HG02588 (cell line): ENCODE results near the gene CES2.
"Not testable (repeated sequence)": the region's sequence is repeated elsewhere in the genome, so short reads cannot be mapped to it uniquely, and the experiment has no call there.

ENCODE experiments used
- ATAC-seq: cut with Tn5 transposase; IDR thresholded peaks from one replicate; pipeline ENCODE4 v1.9.1; 2021; ENCODE audit warnings: mild to moderate bottlenecking, moderate library complexity; ENCODE audit not compliant: unreplicated experiment

The CES2 gene

DNA sequence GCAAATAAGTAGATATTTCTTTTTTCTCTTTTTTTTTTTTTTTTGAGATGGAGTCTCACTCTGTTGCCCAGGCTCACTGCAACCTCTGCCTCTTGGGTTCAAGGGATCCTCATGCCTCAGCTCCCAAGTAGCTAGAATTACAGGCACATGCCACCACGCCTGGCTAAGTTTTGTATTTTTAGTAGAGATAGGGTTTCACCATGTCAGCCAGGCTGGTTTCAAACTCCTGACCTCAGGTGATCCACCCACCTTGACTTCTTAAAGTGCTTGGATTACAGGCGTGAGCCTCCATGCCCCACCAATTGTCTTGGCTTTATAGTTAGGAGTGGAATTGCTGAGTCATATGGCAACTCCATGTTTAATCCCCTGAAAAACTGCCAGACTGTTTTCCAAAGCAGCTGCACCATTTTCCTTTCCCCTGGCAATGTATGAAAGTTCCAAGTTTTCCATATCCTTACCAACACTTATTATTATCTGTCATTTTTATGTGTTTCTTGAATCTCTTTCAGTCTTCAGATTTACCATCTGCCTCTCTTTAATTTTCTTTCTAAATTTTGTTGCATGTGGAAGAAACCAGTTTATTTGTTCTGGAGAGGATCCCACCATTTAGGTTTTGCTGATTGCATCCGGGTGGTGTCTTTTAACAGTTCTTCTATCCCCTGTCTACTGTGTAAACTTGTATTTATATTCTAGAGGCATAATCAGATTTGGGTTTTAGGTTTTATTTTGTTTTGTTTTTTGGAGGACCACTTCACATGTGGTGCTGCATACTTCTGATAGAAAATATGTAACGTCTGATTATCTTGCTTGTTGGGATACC lies 15.9 kb downstream of the CES2 start:
- no peak for ATAC-seq

DNA sequence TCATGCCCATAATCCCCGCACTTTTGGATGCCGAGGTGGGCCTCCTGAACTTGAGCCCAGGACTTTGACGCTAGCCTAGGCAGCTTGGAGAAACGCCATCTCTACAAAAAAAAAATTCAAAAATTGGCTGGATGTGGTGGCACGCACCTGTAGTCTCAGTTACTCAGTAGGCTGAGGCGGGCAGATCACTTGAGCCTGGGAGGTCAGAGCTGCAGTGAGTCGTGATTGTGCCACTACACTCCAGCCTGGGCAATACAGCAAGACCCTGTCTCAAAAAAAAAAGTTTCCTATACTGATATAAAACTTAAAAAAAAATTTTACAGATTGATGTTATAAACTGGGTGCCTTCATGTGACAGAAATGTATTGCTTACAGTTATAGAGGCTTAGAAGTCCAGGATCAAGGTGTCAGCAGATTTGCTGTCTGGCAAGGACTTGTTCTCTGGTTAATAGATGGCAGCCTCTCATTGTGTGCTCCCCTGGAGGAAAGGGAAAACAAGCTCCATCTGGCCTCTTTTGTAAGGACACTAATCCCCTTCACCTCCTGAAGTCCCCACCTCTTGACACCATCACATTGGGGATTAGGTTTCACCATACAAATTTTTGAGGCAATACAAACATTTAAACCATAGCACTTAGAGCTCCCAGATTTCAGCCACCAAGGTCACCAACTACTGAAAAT lies 17.3 kb downstream of the CES2 start:
- ATAC-seq = no peak

DNA sequence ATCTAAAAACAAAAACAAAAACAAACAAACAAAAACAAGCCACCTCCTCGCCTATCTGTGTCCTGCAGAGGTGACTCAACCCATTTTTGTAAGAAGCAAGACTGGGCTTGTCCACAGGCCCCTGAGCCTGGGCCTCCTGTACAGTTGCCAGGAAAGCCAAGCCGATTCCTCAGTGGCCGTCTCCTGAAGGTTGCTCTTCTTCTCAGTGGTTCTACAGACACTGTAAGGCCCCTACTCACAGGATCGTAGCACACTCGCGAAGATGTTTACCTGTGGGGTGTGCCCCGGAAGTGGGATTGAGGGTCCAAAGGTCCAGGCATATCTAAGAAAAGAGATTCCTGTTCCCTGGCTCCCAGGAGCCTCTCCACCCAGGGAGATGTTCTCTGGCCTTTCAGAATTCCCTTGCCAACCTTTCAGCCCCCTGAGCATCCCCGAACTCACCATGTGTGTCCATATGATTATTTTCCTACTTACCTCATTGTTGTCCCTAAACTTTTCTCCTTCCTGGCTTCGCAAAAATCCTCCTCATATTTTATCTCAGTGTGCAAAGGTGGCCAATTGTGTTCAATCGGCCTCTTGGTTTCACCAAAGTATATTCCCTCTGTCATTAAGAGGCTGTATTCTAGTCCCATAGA lies 18.3 kb downstream of the CES2 start:
- ATAC-seq = no peak

GRCh38 chr16:66954097-66954659 lies 18.9 kb downstream of the CES2 start:
- ATAC-seq = no peak

GRCh38 chr16:66955363-66956153 lies 20.2 kb downstream of the CES2 start:
- ATAC-seq = not testable (repeated sequence)

DNA sequence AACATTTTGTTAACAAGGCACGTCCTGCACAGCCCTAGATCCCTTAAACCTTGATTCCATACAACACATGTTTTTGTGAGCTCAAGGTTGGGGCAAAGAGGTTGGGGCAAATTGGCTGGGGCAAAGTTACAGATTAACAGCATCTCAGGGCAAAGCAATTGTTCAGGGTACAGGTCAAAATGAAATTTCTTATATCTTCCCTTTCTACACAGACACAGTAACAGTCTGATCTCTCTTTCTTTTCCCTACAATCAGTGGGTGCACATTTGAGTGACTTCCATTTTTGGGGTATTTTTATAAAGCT lies 20.8 kb downstream of the CES2 start:
- not testable (repeated sequence) for ATAC-seq

DNA sequence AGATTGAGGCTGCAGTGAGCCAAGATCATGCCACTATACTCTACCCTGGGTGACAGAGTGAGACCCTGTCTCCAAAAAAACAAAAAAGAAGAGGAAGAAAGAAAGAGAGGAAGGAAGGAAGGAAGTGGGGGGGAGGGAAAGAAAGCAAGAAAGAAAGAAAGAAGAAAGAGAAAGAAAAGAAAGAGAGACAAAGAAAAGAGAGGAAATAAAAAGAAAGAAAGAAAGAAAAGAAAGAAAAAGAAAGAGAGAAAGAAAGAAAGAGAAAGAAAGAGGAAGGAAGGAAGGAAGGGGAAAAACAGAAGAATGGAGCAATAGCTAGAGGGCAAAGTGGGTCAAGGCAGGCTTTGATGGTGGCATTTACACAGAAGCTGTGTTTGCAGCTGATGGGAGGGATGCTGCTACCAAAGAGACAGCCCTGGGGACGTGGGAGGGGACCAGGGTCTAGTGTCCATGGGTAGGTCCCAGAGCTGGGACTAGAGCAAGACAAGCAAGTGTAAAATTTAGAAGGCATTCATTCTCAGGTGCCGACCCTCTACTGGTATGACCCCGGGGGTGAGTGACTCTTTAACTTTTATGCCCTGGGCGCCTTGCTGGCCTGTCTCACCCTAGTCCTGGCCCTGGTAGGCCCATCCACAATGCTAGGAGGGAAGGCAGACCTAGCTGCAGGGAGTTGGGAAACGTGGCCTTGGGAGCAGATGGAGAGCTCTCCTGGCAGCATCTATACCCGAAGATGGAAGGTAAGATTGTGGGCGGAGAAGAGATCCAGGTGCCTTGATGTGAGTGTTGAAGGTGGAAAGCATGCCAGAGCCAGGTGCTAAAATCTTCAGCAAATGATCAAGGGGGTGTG lies 23.8 kb downstream of the CES2 start:
- no peak for ATAC-seq

DNA sequence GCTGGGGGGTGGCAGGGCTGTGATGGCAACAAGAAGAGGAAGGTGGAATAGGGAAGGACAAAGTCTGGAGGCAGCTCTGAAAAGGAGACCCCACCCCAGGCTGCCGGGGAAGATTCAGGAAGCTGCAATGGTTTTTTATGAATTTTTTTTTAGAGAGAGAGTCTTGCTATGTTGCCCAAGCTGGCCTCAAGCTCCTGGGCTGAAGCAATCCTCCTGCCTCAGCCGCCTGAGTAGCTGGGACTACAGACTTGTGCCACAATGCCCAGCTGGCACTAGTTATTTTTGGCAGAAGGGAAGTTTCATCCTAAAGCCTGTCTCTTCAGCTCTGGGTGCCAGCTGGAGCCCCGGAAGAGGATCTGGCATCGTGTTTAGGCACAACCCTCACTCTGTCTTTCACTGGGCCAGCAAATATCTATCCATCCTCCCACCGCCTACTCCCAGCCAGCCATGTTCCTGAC lies 24.4 kb downstream of the CES2 start:
- no peak for ATAC-seq

GRCh38 chr16:66960270-66960669 lies 25.0 kb downstream of the CES2 start:
- no peak for ATAC-seq

DNA sequence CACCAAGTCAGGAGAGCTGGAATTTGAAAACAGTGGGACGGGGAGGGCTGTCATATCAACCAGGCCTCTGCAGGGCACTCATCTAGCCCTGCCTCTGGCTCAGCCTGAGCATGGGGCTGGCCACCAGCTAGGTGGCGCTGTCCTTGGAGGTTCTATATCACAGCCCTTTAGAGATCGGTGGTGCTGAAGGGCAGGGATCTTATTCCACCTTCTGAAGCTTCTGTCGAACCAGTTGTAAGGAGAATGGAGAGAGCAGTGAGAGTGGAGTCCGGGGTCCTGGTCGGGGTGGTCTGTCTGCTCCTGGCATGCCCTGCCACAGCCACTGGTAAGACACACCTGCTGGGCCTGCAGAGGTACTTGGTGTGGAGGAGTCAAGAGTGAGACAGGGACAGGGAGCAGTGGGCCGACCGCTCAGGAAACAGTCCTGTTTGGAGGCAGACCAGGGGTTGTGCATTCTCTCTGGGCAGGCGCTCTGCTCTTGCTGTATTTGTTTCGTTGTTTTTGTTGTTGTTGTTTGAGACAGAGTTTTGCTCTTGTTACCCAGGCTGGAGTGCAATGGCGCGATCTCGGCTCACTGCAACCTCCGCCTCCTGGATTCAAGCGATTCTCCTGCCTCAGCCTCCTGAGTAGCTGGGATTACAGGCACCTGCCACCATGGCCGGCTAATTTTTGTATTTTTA lies 25.9 kb downstream of the CES2 start, which contains the start of gene CES3:
Gene CES3 (plus strand): TSS at position 202 of the 680 bp plus-strand sequence. CDS start 42 bp downstream, at position 244.
- ATAC-seq = no peak

DNA sequence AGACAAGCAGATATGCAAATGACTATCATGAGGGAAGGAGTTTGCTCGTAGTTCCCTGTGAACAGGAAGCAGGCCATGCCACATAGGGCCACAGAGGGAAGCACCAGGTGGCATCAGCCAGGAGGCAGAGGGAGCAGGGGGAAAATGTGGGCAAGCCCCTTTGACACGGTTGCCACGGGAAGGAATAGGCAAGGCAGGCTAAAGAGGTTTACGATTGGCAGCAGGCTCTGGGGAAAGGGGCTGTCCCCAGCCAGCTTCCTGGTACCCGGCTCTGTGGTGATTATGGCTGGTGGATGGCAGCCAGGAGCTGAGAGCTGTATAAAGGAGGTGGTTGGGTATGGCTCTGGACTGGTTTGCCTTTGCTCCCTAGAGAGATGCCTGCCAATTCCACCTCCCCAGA lies 26.6 kb downstream of the CES2 start:
- ATAC-seq = no peak

- no peak for ATAC-seq
Measured at GRCh38 chr16:66964049-66964448, 28.7 kb downstream of the CES2 start.

DNA sequence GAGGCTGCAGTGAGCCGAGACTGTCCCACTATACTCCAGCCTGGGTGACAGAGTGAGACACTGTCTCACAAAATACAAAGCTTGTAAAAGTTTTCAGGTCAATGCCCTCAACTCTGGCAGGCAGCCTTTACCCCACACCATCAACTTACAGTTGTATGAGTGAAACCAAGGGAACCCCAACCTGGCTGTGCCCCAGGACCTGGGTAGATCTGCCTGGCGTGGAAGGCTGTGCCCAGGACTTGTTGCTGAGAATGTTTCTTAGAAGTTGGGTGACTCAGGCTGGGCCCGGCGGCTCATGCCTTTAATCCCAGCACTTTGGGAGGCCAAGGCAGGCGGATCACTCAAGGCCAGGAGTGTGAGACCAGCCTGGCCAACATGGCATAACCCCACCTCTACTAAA lies 33.5 kb downstream of the CES2 start:
- no peak for ATAC-seq

GRCh38 chr16:66970775-66971720 lies 35.7 kb downstream of the CES2 start:
- ATAC-seq = no peak

GRCh38 chr16:66972983-66973382 lies 37.7 kb downstream of the CES2 start:
- ATAC-seq = no peak

- no peak for ATAC-seq
Measured at GRCh38 chr16:66973716-66974115, 38.4 kb downstream of the CES2 start.

DNA sequence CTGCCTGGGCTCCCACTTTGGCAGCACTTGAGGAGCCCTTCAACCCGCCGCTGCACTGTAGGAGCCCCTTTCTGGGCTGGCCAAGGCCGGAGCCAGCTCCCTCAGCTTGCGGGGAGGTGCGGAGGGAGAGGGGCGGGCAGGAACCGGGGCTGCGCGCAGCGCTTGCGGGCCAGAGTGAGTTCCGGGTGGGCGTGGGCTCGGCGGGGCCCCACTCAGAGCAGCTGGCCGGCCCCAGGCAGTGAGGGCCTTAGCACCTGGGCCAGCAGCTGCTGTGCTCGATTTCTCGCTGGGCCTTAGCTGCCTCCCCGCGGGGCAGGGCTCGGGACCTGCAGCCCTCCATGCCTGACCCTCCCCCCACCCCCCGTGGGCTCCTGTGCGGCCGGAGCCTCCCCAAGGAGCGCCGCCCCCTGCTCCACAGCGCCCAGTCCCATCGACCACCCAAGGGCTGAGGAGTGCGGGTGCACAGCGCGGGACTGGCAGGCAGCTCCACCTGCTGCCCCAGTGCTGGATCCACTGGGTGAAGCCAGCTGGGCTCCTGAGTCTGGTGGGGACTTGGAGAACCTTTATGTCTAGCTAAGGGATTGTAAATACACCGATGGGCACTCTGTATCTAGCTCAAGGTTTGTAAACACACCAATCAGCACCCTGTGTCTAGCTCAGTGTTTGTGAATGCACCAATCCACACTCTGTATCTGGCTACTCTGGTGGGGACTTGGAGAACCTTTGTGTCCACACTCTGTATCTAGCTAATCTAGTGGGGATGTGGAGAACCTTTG lies 39.0 kb downstream of the CES2 start:
- not testable (repeated sequence) for ATAC-seq

- ATAC-seq = not testable (repeated sequence)
Measured at GRCh38 chr16:66974932-66975246, 39.6 kb downstream of the CES2 start.
